SK-N-SH treated with all-trans-retinoic acid at 6 μM for 48 hours (cell line): Measurements from ENCODE around the gene HABP2.

ENCODE experiments used
- ATAC-seq: fragments of 200-7000 bp; cut with Tn5 transposase; 3 replicates; pipeline ENCODE4 v1.9.1; 2020; ENCODE audit warnings: mild to moderate bottlenecking, moderate library complexity
- ARNTL ChIP-seq: fragments of 450-650 bp; formaldehyde crosslinking; IDR thresholded peaks from 2 replicates; pipeline ENCODE4 v1.5.0; 2020; ENCODE audit warnings: low read depth, mild to moderate bottlenecking, moderate library complexity, borderline replicate concordance
- BACH2 ChIP-seq: fragments of 250-450 bp; sonication (Bioruptor Pico); IDR thresholded peaks from 2 replicates; pipeline ENCODE4 v1.9.0; 2021; ENCODE audit warnings: mild to moderate bottlenecking, borderline replicate concordance
- CREB5 ChIP-seq: fragments of 250-450 bp; sonication (Bioruptor Pico); IDR thresholded peaks from 2 replicates; pipeline ENCODE4 v1.5.1; 2020; ENCODE audit warnings: low read depth, mild to moderate bottlenecking, moderate library complexity
- CSDC2 ChIP-seq: fragments of 250-450 bp; sonication (Bioruptor Pico); IDR thresholded peaks from 2 replicates; pipeline ENCODE4 v1.5.0; 2020; ENCODE audit warnings: mild to moderate bottlenecking, moderate library complexity
- CSRNP3 ChIP-seq: fragments of 250-450 bp; sonication (Bioruptor Pico); IDR thresholded peaks from 2 replicates; pipeline ENCODE4 v1.5.1; 2021; ENCODE audit warnings: mild to moderate bottlenecking, moderate library complexity
- ESRRG ChIP-seq: fragments of 250-450 bp; sonication (Bioruptor Pico); IDR thresholded peaks from 2 replicates; pipeline ENCODE4 v1.6.1; 2021; ENCODE audit warnings: mild to moderate bottlenecking
- GLIS3 ChIP-seq: fragments of 250-450 bp; sonication (Bioruptor Pico); IDR thresholded peaks from 2 replicates; pipeline ENCODE4 v1.5.0; 2020; ENCODE audit warnings: mild to moderate bottlenecking, moderate library complexity
- ISL1 ChIP-seq: fragments of 250-450 bp; sonication (Bioruptor Pico); IDR thresholded peaks from 2 replicates; pipeline ENCODE4 v2.1.2; 2022; ENCODE audit warnings: mild to moderate bottlenecking, moderate library complexity
- PATZ1 ChIP-seq: fragments of 250-450 bp; sonication (Bioruptor Pico); IDR thresholded peaks from 2 replicates; pipeline ENCODE4 v1.8.0; 2020; ENCODE audit warnings: mild to moderate bottlenecking, moderate library complexity, borderline replicate concordance
- POU6F1 ChIP-seq: fragments of 250-450 bp; sonication (Bioruptor Pico); IDR thresholded peaks from 2 replicates; pipeline ENCODE4 v1.8.0; 2021; ENCODE audit warnings: low read depth, mild to moderate bottlenecking, moderate library complexity, borderline replicate concordance
- PPARA ChIP-seq: fragments of 250-450 bp; sonication (Bioruptor Pico); IDR thresholded peaks from 2 replicates; pipeline ENCODE4 v1.5.0; 2020; ENCODE audit warnings: mild to moderate bottlenecking, borderline replicate concordance
- RARB ChIP-seq: fragments of 250-450 bp; sonication (Bioruptor Pico); IDR thresholded peaks from 2 replicates; pipeline ENCODE4 v1.8.0; 2021; ENCODE audit warnings: mild to moderate bottlenecking, moderate library complexity
- SNAI2 ChIP-seq: fragments of 250-450 bp; sonication (Bioruptor Pico); IDR thresholded peaks from 2 replicates; pipeline ENCODE4 v1.5.0; 2020; ENCODE audit warnings: mild to moderate bottlenecking, moderate library complexity
- TCF4 ChIP-seq: fragments of 250-450 bp; sonication (Bioruptor Pico); IDR thresholded peaks from 2 replicates; pipeline ENCODE4 v1.8.0; 2021; ENCODE audit warnings: mild to moderate bottlenecking, moderate library complexity, borderline replicate concordance
- TOX ChIP-seq: fragments of 250-450 bp; sonication (Bioruptor Pico); IDR thresholded peaks from 2 replicates; pipeline ENCODE4 v1.8.0; 2021; ENCODE audit warnings: mild to moderate bottlenecking, moderate library complexity, borderline replicate concordance
- TSHZ2 ChIP-seq: fragments of 250-450 bp; sonication (Bioruptor Pico); IDR thresholded peaks from 2 replicates; pipeline ENCODE4 v1.5.0; 2020; ENCODE audit warnings: mild to moderate bottlenecking, moderate library complexity
- ZC3H10 ChIP-seq: fragments of 250-450 bp; sonication (Bioruptor Pico); IDR thresholded peaks from 2 replicates; pipeline ENCODE4 v1.5.1; 2021; ENCODE audit warnings: mild to moderate bottlenecking, moderate library complexity
- ZFP3 ChIP-seq: fragments of 250-450 bp; sonication (Bioruptor Pico); IDR thresholded peaks from 2 replicates; pipeline ENCODE4 v1.5.0; 2020; ENCODE audit warnings: mild to moderate bottlenecking, moderate library complexity
- ZFP30 ChIP-seq: fragments of 450-650 bp; formaldehyde crosslinking; IDR thresholded peaks from 2 replicates; pipeline ENCODE4 v1.5.0; 2022; ENCODE audit warnings: mild to moderate bottlenecking, moderate library complexity
- ZNF565 ChIP-seq: fragments of 450-650 bp; formaldehyde crosslinking; conservative IDR thresholded peaks from 2 replicates; pipeline ENCODE4 v1.5.0; 2020; ENCODE audit warnings: low read depth, mild to moderate bottlenecking, moderate library complexity
- ZNF70 ChIP-seq: fragments of 450-650 bp; formaldehyde crosslinking; IDR thresholded peaks from 2 replicates; pipeline ENCODE4 v1.5.0; 2020; ENCODE audit warnings: mild to moderate bottlenecking, moderate library complexity
- ZNF8 ChIP-seq: fragments of 450-650 bp; formaldehyde crosslinking; IDR thresholded peaks from 2 replicates; pipeline ENCODE4 v1.5.0; 2020; ENCODE audit warnings: mild to moderate bottlenecking, moderate library complexity

The HABP2 gene

GRCh38 chr10:113576852-113577251 lies 24.0 kb downstream of the HABP2 start:
- ATAC-seq = 0 out of 3 replicates have a peak, but pooled peaks have one; percentile 47
- TF ChIP-seq CSRNP3 (CRISPR knock-in tag) (no peak), TCF4 (CRISPR knock-in tag) (no peak), BACH2 (CRISPR knock-in tag) (no peak), CSDC2 (CRISPR knock-in tag) (no peak), TOX (CRISPR knock-in tag) (no peak), PPARA (CRISPR knock-in tag) (no peak), ESRRG (no peak), SNAI2 (no peak), RARB (CRISPR knock-in tag) (no peak), CREB5 (CRISPR knock-in tag) (no peak), ZNF70 (no peak), ZNF8 (CRISPR knock-in tag) (no peak), GLIS3 (CRISPR knock-in tag) (no peak)

GRCh38 chr10:113578773-113579172 lies 25.9 kb downstream of the HABP2 start:
- ATAC-seq = no peak
- no peak for TF ChIP-seq SNAI2
- TF ChIP-seq ZNF8 (CRISPR knock-in tag) = no peak
- TF ChIP-seq CSRNP3 (CRISPR knock-in tag) = no peak
- no peak for TF ChIP-seq ZNF565
- TF ChIP-seq TCF4 (CRISPR knock-in tag) = no peak
- TF ChIP-seq TSHZ2 (CRISPR knock-in tag) = no peak

- no peak for TF ChIP-seq CSRNP3 (CRISPR knock-in tag)
- no peak for TF ChIP-seq CREB5 (CRISPR knock-in tag)
- no peak for TF ChIP-seq ZFP3 (CRISPR knock-in tag)
- no peak for TF ChIP-seq CSDC2 (CRISPR knock-in tag)
- TF ChIP-seq PPARA (CRISPR knock-in tag) = no peak
- no peak for TF ChIP-seq BACH2 (CRISPR knock-in tag)
- no peak for TF ChIP-seq POU6F1 (CRISPR knock-in tag)
- no peak for TF ChIP-seq ZFP30
- no peak for TF ChIP-seq TCF4 (CRISPR knock-in tag)
- TF ChIP-seq RARB (CRISPR knock-in tag) = no peak
- no peak for TF ChIP-seq ZC3H10 (CRISPR knock-in tag)
- TF ChIP-seq PATZ1 (CRISPR knock-in tag) = no peak
- no peak for TF ChIP-seq ARNTL (CRISPR knock-in tag)
- no peak for TF ChIP-seq ISL1 (CRISPR knock-in tag)
- TF ChIP-seq ZNF70 = no peak
- no peak for TF ChIP-seq ESRRG
- no peak for TF ChIP-seq ZNF8 (CRISPR knock-in tag)
- no peak for ATAC-seq
These were observed 28.2 kb downstream of the HABP2 start for GRCh38 chr10:113581092-113581491.
